HCT116 (cell line): ENCODE measurements around the gene SMR3B.

Experiments used
- CEBPB ChIP-seq: IDR thresholded peaks from 2 replicates; pipeline ENCODE4 v1.6.1; 2012; ENCODE audit warnings: low read depth
- EGR1 ChIP-seq: IDR thresholded peaks from 2 replicates; pipeline ENCODE4 v1.6.1; 2012; ENCODE audit warnings: low read depth
- EZH2 ChIP-seq: fragments of 200-600 bp; sonication (generic); IDR thresholded peaks from 2 replicates; pipeline ENCODE4 v1.6.1; 2017; ENCODE audit warnings: antibody characterized with exemption, mixed run types
- EZH2phosphoT487 ChIP-seq: fragments of 200-600 bp; IDR thresholded peaks from 2 replicates; pipeline ENCODE4 v1.6.1; 2018; ENCODE audit warnings: antibody characterized with exemption, borderline replicate concordance
- JUND ChIP-seq: IDR thresholded peaks from 2 replicates; pipeline ENCODE4 v1.6.1; 2012
- POLR2A ChIP-seq: IDR thresholded peaks from 2 replicates; pipeline ENCODE4 v1.7.0; 2011; ENCODE audit warnings: borderline replicate concordance; ENCODE audit not compliant: insufficient read depth, insufficient read length; ENCODE audit errors: extremely low read depth
- POLR2AphosphoS5 ChIP-seq: IDR thresholded peaks from 2 replicates; pipeline ENCODE4 v1.6.1; 2011; ENCODE audit warnings: mild to moderate bottlenecking, low read depth, low read length, moderate library complexity
- RAD21 ChIP-seq: IDR thresholded peaks from 2 replicates; pipeline ENCODE4 v1.6.1; 2012; ENCODE audit warnings: low read depth, mild to moderate bottlenecking
- SP1 ChIP-seq: IDR thresholded peaks from 2 replicates; pipeline ENCODE4 v1.6.1; 2012; ENCODE audit warnings: low read depth
- TCF7L2 ChIP-seq: IDR thresholded peaks from 2 replicates; pipeline ENCODE4 v1.7.0; 2011; ENCODE audit warnings: borderline replicate concordance, inconsistent platforms; ENCODE audit not compliant: insufficient read depth, insufficient read length; ENCODE audit errors: extremely low read depth
- TF ChIP-seq, protein P1 (sequence below), 3 experiments: fragments of 200-600 bp in 1 of 3; sonication (generic) in 1 of 3; IDR thresholded peaks in 2 of 3; conservative IDR thresholded peaks in 1 of 3; 2 replicates each; pipeline ENCODE4 v1.5.1; 2012 to 2017; ENCODE audit warnings: low read depth in 2 of 3, low read length in 2 of 3, antibody characterized with exemption in 1 of 3, borderline replicate concordance in 1 of 3, control low read depth in 1 of 3, mild to moderate bottlenecking in 1 of 3, mixed read lengths in 1 of 3, mixed run types in 1 of 3, moderate library complexity in 1 of 3; ENCODE audit not compliant: insufficient read depth in 1 of 3
- TF ChIP-seq, protein P2 (sequence below): IDR thresholded peaks from 2 replicates; pipeline ENCODE4 v1.6.1; 2012
- TF ChIP-seq, protein P3 (sequence below): IDR thresholded peaks from 2 replicates; pipeline ENCODE4 v1.6.1; 2012; ENCODE audit warnings: low read depth
- TF ChIP-seq, protein P4 (sequence below): IDR thresholded peaks from 2 replicates; pipeline ENCODE4 v1.6.1; 2012

DNA sequence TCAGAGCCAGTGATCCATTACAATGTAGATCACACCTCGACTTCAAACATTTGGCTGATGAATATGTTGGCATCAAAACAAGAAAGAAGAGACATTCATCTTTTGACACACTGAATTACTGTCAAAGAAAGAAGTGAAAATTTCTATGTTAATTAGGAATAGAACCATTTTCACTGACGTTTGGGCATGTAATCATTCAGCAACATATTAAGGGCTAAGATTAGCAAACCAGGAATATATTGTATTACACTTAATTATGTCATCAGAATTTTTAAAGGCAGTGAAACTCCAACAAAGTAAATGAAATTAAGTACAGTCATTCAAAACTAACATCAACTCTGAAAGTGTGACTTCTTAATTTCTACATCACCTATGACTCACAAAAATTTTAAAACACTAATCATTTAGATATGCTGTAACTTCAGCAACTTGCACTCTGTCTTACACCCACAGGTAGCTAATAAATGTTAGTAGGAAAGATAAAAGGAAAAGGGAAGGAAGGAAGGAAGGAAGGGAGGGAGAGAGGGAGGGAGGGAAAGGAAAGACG lies 23.7 kb upstream of the SMR3B start:
- TF ChIP-seq, protein P1, sequence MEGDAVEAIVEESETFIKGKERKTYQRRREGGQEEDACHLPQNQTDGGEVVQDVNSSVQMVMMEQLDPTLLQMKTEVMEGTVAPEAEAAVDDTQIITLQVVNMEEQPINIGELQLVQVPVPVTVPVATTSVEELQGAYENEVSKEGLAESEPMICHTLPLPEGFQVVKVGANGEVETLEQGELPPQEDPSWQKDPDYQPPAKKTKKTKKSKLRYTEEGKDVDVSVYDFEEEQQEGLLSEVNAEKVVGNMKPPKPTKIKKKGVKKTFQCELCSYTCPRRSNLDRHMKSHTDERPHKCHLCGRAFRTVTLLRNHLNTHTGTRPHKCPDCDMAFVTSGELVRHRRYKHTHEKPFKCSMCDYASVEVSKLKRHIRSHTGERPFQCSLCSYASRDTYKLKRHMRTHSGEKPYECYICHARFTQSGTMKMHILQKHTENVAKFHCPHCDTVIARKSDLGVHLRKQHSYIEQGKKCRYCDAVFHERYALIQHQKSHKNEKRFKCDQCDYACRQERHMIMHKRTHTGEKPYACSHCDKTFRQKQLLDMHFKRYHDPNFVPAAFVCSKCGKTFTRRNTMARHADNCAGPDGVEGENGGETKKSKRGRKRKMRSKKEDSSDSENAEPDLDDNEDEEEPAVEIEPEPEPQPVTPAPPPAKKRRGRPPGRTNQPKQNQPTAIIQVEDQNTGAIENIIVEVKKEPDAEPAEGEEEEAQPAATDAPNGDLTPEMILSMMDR (IDR thresholded peaks at IDR 0.05 in 2 of 3, conservative IDR thresholded peaks at IDR 0.05 in 1 of 3; ENCODE audit: borderline replicate concordance in 1 of 3, insufficient read depth in 1 of 3, low read depth in 2 of 3, low read length in 2 of 3): no peak
- TF ChIP-seq TCF7L2 (no peak), EGR1 (no peak), CEBPB (no peak), JUND (no peak), EZH2 (no peak), POLR2A (no peak), POLR2AphosphoS5 (no peak), RAD21 (no peak), SP1 (no peak), EZH2phosphoT487 (no peak)
- TF ChIP-seq, protein P2, sequence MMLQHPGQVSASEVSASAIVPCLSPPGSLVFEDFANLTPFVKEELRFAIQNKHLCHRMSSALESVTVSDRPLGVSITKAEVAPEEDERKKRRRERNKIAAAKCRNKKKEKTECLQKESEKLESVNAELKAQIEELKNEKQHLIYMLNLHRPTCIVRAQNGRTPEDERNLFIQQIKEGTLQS: no peak
- TF ChIP-seq, protein P3, sequence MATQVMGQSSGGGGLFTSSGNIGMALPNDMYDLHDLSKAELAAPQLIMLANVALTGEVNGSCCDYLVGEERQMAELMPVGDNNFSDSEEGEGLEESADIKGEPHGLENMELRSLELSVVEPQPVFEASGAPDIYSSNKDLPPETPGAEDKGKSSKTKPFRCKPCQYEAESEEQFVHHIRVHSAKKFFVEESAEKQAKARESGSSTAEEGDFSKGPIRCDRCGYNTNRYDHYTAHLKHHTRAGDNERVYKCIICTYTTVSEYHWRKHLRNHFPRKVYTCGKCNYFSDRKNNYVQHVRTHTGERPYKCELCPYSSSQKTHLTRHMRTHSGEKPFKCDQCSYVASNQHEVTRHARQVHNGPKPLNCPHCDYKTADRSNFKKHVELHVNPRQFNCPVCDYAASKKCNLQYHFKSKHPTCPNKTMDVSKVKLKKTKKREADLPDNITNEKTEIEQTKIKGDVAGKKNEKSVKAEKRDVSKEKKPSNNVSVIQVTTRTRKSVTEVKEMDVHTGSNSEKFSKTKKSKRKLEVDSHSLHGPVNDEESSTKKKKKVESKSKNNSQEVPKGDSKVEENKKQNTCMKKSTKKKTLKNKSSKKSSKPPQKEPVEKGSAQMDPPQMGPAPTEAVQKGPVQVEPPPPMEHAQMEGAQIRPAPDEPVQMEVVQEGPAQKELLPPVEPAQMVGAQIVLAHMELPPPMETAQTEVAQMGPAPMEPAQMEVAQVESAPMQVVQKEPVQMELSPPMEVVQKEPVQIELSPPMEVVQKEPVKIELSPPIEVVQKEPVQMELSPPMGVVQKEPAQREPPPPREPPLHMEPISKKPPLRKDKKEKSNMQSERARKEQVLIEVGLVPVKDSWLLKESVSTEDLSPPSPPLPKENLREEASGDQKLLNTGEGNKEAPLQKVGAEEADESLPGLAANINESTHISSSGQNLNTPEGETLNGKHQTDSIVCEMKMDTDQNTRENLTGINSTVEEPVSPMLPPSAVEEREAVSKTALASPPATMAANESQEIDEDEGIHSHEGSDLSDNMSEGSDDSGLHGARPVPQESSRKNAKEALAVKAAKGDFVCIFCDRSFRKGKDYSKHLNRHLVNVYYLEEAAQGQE: no peak
- TF ChIP-seq, protein P4, sequence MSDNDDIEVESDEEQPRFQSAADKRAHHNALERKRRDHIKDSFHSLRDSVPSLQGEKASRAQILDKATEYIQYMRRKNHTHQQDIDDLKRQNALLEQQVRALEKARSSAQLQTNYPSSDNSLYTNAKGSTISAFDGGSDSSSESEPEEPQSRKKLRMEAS: no peak
